GM10266 (cell line): ENCODE data around the gene SH3BGRL3.

Source experiments
- DNase-seq: peaks from one replicate; pipeline ENCODE4 v3.0.0; 2012; ENCODE audit errors: extremely low spot score
- TF ChIP-seq, protein P1 (sequence below): IDR thresholded peaks from 2 replicates; pipeline ENCODE4 v1.5.1; 2012; ENCODE audit warnings: mild to moderate bottlenecking, low read depth; ENCODE audit not compliant: control insufficient read depth, insufficient read depth; ENCODE audit errors: missing control alignments

SH3BGRL3 gene

DNA sequence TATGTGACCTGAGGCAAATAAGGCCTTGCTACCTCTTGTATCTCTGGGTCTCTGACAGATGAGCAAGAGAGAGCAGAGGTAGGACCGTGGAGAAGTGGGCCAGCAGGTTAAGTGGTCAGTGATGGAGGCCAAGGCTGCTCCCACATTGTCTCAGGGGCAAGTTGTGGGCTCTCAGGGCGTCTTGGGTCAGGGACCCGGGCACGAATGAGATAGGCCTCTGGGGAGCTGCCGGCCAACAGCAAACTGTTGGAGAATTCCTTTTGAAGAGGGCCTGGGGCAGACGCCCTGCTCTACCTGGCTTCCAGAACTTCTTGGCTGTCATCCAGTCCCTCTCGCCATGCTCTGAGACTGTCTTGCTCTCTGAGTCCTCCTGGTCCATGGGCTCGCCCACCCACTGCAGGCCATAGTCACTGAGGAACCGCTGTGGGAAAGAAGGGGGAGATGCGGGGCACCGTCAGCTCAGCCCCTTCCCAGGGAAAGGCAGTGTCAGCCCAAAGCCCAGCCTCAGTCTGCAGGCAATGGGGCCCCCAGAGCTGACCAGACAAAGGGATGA is 14.1 kb downstream of the SH3BGRL3 start:
- DNase-seq = no peak
- TF ChIP-seq, protein P1, sequence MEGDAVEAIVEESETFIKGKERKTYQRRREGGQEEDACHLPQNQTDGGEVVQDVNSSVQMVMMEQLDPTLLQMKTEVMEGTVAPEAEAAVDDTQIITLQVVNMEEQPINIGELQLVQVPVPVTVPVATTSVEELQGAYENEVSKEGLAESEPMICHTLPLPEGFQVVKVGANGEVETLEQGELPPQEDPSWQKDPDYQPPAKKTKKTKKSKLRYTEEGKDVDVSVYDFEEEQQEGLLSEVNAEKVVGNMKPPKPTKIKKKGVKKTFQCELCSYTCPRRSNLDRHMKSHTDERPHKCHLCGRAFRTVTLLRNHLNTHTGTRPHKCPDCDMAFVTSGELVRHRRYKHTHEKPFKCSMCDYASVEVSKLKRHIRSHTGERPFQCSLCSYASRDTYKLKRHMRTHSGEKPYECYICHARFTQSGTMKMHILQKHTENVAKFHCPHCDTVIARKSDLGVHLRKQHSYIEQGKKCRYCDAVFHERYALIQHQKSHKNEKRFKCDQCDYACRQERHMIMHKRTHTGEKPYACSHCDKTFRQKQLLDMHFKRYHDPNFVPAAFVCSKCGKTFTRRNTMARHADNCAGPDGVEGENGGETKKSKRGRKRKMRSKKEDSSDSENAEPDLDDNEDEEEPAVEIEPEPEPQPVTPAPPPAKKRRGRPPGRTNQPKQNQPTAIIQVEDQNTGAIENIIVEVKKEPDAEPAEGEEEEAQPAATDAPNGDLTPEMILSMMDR = no peak

DNA sequence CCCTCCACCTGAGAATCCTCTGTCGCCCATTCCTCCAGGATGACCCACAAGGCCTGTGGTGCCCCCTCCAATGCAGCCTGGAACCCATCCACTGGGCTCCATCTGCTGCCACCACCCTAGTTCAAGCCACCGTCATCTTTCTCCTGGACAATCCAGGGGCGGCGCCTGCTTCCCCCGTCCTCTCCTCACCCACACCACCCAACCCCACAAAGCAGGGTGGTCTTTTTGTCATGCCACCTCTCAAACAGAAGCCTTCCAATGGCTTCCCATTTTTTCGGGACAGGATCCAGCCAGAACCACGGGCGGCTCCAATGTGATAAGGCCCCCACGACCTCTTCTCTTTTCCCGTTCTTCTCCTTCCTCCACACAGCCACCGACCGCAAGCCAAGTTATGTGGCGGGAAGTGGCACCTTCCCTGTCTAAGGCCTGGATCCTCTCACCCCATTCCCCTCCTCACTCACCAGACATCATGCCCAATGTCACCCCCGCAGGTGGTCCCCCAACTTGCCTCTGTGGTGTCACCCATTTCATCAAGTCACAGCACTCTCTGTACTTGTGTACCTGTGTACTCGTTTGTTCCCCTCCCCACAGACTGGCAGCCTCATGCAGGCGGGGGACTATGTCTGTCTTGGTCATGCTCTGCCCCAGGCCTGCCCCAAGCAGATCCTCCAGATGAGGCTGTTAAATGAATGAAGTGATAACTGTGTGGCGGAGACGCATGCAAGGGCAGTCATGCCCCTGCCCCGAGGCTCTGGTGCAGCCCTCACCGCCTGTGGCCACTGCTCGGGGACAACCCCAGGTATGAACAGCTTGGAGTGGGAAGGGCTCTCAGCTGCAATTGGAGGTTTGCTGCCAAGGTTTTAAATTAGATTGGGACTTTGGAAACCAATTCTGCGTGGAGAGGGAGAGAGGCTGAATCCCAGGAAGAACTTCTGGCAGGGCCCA is 15.6 kb downstream of the SH3BGRL3 start:
- no peak for DNase-seq
- TF ChIP-seq, protein P1 = no peak

DNA sequence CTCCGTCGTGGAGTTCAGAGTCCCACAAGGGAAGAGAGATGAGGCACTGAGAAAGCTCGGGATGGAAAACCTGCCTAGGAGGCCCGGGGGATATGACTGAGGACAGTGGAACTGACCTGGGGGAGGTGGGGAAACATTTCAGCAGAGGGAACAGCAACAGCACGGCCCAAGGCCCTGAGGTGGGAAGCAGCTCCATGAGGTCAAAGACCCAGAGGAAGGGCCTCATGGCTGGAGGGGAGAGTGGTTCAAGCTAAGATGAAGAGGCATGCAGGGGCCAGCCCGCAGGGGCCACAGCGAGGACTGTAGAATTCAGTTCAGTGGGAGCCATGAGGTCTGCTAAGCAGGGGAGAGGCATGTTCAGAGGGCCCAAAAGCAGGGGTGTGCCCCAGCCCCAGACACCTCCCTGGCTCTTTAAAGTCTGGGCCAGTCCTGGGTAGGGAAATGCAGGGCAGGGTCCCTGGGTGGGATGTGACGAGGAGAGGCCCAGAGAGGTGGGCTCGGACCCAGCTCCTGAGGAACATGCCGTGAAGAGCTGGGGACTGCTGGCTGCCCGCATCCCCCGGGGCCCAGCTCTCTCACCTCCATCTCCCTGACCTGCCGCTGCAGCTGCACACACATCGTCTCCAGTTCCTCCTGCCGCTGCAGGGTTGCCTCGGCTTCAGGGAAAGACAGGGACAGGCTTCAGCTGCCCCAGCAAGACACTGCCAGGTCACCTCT is 16.6 kb downstream of the SH3BGRL3 start:
- TF ChIP-seq, protein P1 = no peak
- DNase-seq = no peak

DNA sequence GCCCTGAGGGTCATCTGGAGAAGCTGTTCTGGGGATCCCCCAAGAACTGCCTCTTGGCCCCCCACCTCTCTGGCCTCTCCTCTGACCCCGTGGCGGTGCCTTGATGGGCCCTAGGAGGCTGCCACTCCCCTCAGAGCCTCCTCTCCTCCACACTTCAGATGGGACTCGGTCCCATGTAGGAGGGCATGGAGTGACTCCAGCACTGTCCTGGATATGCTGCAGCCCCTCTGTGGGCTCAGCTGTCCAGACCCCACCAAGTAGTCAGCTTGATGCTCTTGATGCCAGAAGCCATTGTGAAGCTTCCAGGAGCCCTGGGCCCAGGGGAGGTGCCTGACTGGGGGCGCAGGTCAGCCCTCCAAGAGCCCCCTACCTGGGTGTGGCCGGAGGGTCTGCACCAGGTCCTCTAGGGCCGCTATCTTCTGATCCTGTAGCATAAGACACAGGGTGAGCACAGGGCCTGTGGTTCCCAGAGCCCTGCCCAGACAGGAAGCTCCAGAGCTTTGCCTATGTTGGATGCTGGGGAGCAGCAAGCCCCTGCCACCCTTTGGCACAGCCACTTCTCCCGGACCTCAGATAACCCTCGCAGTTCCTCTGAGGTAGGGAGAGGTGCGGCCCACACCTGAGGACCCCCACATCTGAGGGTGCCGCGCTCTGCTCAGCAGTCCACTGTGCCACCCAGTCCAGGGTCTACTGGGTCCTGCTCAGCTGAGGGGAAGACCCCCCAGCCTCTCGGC is 17.3 kb downstream of the SH3BGRL3 start:
- TF ChIP-seq, protein P1 = no peak
- DNase-seq = no peak

DNA sequence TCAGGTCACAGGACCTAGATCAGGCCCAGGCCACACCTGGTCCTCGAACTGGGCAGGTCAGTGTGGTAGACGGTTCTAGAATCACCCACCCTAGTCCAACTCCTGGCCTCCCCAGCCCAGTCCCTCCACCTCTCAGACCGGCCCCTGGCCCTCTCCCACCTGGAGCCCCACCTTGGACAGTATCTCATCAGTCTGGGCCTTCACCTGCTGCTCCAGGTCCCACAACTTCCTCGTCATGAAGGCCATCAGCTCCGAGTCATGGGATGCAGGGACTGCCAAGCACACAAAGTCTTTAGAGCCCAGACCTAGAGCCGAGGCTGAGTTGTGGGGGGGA is 17.9 kb downstream of the SH3BGRL3 start:
- TF ChIP-seq, protein P1 = no peak
- DNase-seq = no peak

DNA sequence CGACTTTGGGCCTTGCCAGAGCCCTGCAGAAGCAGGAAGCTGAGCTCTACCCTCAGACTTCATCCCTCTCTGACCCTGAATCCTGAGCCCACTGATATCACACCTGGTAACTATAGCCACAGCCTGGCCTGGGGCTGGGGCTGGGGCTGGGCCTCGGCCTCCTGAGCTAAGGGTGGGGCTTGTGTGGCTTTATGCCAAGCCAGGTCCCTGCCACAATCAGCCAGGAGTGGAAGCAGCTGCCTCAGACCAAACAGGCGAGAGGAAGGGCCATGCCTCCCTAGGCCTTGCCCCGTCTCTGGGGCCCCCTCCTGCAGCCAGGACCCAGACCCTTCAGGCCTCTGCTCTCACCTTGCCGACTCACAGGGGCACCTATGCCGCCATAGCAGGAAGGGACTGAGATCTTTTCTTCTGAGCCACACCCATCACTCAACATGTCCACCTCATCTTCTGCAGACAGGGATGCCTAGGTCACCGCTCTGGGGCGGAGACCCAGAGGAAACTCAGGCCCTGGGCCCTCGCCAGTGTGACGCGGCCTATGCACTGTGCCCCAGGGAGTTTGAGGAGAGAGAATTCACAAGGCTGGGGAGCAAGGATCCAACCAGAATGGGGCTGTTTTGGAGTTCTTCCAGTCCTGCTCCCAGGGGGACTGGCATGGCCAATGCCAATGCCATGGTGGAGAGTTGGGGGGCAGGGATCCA is 20.8 kb downstream of the SH3BGRL3 start:
- TF ChIP-seq, protein P1 = no peak
- no peak for DNase-seq
